ENCODE data around the gene GDF15.

Gene GDF15

DNA sequence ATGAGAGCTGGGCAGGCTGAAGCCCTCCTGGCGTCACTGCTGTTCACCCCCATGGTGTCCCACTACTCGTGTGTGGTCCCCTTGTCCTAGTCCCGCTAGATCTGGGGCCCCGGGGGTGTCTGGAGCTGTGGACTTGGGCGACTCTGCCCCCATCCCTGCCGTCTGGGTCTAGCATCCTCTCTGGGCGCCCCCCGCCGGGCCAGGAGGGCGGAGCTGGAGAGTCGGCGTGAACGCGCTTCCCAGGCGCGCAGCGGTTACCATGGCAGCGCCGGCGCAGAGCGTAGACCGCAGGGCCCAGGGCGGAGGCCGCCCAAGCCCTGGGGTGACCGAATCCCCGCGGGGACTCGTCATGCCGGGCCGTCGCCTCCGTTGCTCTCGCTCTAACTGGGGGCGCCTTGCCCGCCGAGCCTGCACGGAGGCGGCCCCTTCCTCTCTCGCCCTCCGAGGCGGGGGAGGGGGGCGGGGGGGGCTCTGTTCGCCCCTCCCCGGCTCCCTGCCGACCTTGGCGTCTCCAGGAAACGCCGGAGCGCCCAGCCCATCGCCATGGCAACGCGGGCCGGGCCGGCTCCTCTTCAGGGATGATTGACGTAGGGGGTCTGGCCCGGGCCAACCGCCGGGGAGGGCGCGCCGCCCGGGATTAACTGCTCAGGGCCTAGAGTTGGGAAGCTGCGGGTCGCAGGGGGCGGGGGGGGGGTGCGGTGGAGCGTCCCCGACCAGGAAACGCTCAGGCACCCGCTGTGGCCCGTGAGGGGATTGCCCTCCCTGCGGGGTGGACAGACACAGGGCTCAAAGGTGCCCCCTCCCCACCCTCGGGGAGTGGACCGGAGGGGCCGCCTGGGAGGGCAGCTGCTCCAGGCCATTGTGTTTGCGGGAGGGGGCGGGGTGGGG, 43.1 kb downstream of the GDF15 start:
- peaks cover 13 to 25% of the 10 kb centered on the region in 2 experiments for H3K4me1 ChIP-seq (ENCODE audit: control insufficient read depth in 1 of 2, insufficient read depth in 1 of 2, low read depth in 1 of 2, low read length in 1 of 2)
- no peaks in the 10 kb centered on the region for H3K9me3 ChIP-seq
- H3K4me3 ChIP-seq (ENCODE audit: low read depth in 1 of 2, low read length in 1 of 2) = peak overlapping the region; percentile 20 to 56
- H3K36me3 ChIP-seq = no peaks in the 10 kb centered on the region
- peaks cover 75% of the 10 kb centered on the region for H3K27me3 ChIP-seq
- TF ChIP-seq, protein P1, sequence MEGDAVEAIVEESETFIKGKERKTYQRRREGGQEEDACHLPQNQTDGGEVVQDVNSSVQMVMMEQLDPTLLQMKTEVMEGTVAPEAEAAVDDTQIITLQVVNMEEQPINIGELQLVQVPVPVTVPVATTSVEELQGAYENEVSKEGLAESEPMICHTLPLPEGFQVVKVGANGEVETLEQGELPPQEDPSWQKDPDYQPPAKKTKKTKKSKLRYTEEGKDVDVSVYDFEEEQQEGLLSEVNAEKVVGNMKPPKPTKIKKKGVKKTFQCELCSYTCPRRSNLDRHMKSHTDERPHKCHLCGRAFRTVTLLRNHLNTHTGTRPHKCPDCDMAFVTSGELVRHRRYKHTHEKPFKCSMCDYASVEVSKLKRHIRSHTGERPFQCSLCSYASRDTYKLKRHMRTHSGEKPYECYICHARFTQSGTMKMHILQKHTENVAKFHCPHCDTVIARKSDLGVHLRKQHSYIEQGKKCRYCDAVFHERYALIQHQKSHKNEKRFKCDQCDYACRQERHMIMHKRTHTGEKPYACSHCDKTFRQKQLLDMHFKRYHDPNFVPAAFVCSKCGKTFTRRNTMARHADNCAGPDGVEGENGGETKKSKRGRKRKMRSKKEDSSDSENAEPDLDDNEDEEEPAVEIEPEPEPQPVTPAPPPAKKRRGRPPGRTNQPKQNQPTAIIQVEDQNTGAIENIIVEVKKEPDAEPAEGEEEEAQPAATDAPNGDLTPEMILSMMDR (IDR thresholded peaks at IDR 0.05) = no peak
- no peak overlapping the region for H3K27ac ChIP-seq

DNA sequence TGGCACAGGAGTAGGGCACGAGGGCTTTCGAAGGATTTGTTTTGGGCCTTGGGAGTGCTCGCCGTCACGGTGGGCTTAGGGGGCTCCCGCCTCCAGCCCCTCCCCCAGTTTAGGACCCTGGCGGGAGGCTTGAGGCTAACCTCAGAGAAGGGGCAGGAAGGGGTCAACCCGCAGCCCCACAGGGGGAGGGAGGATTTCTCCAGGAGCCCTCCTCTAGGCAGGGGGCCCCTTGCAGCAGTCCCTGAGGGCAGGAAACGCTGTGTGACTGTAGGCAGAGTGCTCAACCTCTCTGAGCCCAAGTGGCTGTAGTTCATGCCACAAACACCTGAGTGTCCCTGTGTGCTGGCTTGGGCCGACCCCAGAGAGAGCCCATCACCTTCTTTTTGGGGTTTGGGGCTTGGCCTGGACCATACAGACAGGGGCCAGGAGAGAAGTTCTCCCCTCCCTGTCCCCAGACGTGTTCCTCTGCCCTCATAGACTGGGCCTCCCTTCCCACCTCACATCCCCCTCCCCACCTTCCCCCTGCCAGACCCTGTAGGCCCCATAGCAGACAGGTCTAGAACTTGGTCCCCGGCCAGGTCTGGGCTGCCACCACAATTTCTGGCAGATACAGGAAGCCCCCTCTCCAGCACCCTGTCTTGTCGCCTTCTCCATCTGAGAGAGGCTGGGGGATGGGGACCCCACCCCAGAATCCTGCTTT, 43.9 kb downstream of the GDF15 start:
- TF ChIP-seq, protein P1 (IDR thresholded peaks at IDR 0.05) = no peak
- H3K9me3 ChIP-seq = no peaks in the 10 kb centered on the region
- peak overlapping the region in 1 of 2 experiments; percentile 56 for H3K4me3 ChIP-seq (ENCODE audit: low read depth in 1 of 2, low read length in 1 of 2)
- peaks cover 83% of the 10 kb centered on the region for H3K27me3 ChIP-seq
- no peak overlapping the region for H3K27ac ChIP-seq
- no peaks in the 10 kb centered on the region for H3K36me3 ChIP-seq
- peaks cover 13 to 27% of the 10 kb centered on the region in 2 experiments for H3K4me1 ChIP-seq (ENCODE audit: control insufficient read depth in 1 of 2, insufficient read depth in 1 of 2, low read depth in 1 of 2, low read length in 1 of 2)

DNA sequence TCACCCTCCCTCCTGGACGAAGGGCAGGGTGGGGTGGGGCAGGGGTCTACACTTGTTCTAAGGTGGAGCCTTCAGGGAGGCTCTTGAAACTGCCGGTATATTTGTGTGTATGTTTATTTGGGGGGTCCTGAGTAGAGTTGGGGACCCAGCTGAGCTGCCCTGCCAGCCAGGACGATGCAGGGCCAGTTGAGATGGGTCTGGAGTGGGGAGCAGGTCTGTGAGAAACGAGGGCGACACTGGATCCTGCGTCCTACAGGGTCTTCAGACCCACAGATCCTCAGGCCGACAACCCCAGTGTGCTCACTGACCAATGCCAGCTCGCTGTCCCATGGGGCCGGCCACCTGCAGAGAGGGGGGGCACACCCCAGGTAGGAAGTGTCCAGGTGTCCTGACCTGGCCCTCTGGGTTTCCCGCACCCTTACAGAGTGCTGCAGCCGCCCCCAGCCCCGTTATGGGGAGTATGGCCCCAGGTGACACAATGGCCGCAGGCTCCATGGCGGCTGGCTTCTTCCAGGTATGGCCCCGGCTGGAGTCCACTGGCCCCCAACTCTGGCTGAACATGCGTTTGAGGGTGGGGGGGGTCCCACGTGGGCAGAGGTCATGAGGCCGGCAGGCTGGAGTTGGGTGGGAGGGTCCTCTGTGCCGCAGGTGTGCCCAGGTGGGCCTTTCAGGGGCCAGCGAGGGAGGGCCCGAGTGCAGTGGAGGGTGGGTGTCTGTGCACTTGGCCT, 44.6 kb downstream of the GDF15 start:
- TF ChIP-seq, protein P1 (IDR thresholded peaks at IDR 0.05) = no peak
- peaks cover 13 to 27% of the 10 kb centered on the region in 2 experiments for H3K4me1 ChIP-seq (ENCODE audit: control insufficient read depth in 1 of 2, insufficient read depth in 1 of 2, low read depth in 1 of 2, low read length in 1 of 2)
- H3K27me3 ChIP-seq = peaks cover 90% of the 10 kb centered on the region
- H3K36me3 ChIP-seq = no peaks in the 10 kb centered on the region
- no peaks in the 10 kb centered on the region for H3K9me3 ChIP-seq
- no peak overlapping the region for H3K4me3 ChIP-seq (ENCODE audit: low read depth in 1 of 2, low read length in 1 of 2)
- no peak overlapping the region for H3K27ac ChIP-seq

DNA sequence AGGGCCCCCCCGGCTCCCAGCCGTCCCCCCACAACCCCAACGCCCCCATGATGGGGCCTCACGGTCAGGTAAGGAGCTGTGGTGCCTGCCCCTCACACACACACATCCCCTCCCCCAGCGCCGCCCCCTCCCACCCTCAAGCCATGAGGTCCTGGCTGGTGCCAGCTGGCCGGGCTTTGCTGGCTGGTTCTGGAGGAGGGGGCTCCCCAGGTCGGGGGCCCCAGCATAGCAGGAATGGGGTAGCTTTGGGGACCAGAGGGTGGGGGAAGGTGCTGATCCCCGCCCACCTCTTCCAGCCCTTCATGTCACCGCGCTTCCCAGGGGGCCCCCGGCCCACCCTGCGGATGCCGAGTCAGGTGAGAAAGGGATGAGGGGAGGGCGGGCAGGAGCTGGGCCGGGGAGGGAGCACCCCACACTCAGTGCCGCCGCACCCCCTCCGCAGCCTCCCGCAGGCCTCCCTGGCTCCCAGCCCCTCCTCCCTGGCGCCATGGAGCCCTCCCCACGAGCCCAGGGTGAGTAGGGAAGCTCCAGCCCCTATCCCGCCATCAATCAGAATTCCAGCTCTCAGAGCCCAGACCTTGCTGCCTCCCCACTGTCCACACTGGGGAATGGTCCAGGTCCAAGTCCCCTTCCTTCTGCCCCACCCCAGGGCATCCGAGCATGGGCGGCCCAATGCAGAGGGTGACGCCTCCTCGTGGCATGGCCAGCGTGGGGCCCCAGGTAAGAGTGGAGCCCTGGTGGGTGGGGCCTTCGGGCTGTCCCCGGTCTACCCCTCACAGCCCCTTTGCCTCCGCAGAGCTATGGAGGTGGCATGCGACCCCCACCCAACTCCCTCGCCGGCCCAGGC, 45.6 kb downstream of the GDF15 start:
- Histone ChIP-seq H3K4me3 (ENCODE audit: low read depth in 1 of 2, low read length in 1 of 2) (no peak overlapping the region), H3K27me3 (peaks cover 98% of the 10 kb centered on the region), H3K27ac (no peak overlapping the region), H3K9me3 (no peaks in the 10 kb centered on the region), H3K36me3 (no peaks in the 10 kb centered on the region), H3K4me1 (ENCODE audit: control insufficient read depth in 1 of 2, insufficient read depth in 1 of 2, low read depth in 1 of 2, low read length in 1 of 2) (peaks cover 13 to 28% of the 10 kb centered on the region in 2 experiments)
- TF ChIP-seq, protein P1 (IDR thresholded peaks at IDR 0.05) = no peak

All from neutrophil (primary cell).